HG03354 (cell line): ENCODE data around the gene TLCD4.
A peak's percentile ranks its signal among the peaks of the same experiment; 100 is the strongest.

ENCODE experiments used
- ATAC-seq: cut with Tn5 transposase; IDR thresholded peaks from one replicate; pipeline ENCODE4 v1.9.1; 2021; ENCODE audit warnings: mild to moderate bottlenecking; ENCODE audit not compliant: unreplicated experiment, poor library complexity, severe bottlenecking

TLCD4 gene

GRCh38 chr1:95093296-95093695 is 23.9 kb upstream of the TLCD4 start:
- no peak for ATAC-seq

GRCh38 chr1:95094923-95095322 is 22.2 kb upstream of the TLCD4 start:
- ATAC-seq: no peak

DNA sequence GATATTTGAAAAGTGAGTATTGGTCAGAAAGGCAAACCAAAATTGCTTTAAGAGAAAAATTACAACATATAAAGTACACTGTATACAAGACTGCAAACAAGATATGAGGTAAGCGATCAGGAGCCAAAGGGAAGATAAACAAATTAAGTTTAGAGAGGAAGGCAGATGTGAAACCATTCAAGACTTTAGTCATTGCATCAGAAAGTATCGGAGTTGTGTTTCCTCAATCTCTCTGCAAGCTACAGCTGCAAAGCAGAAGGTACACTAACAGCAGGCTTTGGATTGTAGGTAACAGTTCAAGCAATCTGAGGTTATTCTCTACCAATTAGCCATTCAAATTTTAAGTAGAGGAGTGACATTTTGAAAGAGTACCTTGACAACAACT is 21.3 kb upstream of the TLCD4 start:
- peak; percentile 88 for ATAC-seq

GRCh38 chr1:95096218-95096841 is 20.8 kb upstream of the TLCD4 start:
- ATAC-seq: peak; percentile 21

DNA sequence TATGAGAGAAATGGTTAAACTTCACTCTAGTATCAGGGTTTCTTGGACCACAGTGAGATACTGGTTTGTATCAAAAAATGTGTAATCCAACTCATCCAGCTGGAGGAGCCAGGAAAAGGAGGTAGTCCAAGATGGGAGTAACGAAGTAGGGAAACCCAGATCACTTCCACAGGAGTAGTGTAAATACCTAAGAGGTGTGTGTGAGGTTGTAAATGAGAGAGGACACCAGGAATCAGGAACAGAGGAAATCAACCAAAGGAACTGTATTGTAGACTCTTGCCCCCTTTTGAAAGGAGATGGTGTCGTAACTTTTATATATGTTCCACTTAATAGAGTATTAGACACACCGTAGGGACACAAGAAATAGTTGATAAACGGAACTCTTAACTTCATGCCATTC is 19.7 kb upstream of the TLCD4 start:
- ATAC-seq: no peak

DNA sequence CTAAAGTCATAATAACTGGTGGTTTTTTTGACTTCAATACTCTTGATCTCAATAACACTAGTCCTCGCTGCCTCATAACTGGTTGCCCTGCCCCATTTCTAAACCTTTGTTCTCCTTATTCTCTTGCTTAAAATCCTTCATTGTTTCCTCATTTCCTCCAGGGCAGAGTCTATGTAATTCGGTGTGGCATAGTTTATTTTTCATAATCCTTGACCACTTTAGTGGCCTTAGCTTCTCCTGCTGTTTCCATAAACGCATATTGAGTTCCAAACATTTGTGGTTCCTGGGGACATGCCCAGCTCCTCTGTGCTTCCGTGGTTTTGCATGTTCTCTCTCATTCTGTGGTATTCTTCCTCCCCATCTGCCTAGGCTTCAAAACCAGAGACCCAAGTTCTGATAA is 19.0 kb upstream of the TLCD4 start:
- no peak for ATAC-seq

DNA sequence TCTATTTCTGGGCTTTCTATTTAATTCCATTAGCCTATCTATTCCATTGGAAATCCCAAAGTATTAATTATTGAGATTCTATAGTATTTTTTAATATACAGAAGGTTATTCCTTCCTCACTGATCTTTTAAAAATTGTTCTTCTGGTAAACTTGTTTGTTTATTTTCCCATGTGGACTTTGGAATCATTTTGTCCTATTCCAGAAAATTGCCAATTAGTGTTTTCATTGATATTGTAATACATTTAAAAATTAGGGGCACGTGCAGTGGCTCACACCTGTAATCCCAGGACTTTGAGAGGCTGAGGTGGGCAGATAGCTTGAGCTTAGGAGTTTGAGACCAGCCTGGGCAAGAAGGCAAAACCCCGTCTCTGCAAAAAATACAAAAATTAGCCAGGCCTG is 8.4 kb upstream of the TLCD4 start:
- no peak for ATAC-seq

DNA sequence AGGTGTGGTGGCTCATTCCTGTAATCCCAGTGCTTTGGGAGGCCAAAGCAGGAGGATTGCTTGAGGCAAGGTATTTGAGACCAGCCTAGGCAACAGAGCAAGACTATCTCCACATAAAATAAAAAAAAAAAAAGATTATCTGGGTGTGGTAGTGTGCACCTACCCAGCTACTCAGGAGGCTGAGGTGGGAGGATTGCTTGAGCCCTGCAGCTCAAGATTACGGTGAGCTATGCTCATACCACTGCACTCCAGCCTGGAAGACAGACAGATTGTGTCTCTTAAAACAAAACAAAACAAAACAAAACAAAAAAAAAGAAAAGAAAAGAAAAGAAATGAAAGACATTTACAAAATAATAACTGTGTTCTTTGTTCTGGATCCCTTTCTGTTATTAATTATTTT is 6.1 kb upstream of the TLCD4 start:
- no peak for ATAC-seq

- no peak for ATAC-seq
Observed at GRCh38 chr1:95113684-95114083, 3.5 kb upstream of the TLCD4 start.

DNA sequence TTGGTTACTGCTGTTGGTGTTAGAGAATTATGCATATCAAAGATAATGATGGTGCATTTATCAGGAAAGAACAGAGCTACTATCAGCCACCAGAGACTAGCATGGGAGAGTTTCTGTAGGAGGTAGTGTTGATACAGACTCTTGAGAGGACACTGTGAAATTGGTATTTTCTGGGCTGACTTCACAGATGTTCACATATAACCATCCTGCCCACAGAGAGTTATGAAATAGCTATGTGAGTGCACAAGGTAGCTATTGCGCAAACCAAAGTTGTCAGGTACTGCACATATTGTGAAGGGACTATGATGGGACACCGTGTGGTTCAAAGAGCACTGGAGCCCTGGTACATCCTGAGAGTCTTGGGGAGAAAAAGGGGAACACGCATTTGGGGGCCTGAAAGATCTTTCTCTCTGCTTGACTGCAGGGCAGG is 1.4 kb upstream of the TLCD4 start:
- ATAC-seq: no peak

GRCh38 chr1:95116580-95117206 is 462 bp upstream of the TLCD4 start:
- ATAC-seq: peak; percentile 75

DNA sequence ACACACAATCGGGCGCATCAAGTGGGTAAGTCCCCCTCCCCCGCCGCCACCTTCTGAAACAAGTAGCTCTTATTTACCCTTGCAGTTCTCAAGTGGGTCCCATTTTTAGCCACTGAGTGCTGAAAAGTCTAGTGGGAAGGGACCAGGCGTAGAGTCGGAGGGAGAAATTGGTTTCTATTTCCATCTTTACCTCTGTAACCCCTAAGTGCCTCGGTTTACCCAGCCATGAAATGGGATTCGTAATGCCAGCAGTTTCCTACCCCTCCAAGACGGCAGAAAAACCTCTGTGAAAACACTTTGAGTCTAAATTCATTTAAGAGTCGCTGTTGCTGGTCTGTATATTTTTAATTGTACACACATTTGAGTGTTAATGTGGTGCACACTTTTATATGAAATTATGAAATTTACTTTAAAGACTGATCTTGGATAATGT is 928 bp downstream of the TLCD4 start:
- ATAC-seq: no peak

GRCh38 chr1:95118710-95119109 is 1.6 kb downstream of the TLCD4 start:
- ATAC-seq: no peak

DNA sequence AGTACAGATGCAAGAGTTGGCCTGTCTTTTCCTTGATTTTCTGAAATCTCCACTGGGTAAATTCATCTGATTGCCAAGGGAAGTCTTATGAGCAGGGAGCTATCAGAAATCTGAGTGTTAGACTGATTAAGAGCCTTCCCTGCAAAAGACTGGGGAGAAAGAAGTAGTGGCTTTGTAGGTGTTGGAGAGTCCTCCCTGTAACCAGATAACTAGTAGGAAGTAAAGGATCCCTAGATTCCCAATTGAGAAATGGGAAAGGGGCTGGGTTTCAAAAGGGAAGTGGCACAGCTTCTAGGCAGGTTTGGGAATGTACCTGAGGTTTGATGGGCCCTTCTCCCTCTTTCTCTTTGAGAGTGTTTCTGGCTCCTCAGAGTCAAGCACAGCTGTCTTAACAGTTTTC is 2.1 kb downstream of the TLCD4 start:
- ATAC-seq: no peak

DNA sequence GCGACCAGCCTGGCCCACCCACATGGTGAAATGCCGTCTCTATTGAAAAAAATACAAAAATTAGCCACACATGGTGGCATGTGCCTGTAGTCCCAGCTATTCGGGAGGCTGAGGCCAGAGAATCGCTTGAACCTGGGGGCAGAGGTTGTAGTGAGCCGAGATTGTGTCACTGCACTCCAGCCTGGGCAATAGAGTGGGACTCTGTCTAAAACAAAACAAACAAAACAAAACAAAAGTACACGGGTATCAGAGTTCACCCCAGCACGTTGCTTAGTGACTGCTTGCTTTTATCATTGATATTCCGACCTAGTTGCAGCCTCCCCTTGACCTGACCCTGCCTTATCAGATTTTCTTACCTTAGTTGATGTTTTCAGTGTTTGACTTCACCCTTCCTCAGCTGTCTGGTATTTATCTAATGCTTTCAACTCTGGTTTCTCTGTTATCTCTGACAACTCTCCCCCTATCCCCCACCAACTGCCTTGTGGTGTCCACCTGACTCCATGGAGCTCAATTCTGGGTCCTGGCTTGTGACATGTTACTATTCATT is 5.1 kb downstream of the TLCD4 start:
- ATAC-seq: no peak

DNA sequence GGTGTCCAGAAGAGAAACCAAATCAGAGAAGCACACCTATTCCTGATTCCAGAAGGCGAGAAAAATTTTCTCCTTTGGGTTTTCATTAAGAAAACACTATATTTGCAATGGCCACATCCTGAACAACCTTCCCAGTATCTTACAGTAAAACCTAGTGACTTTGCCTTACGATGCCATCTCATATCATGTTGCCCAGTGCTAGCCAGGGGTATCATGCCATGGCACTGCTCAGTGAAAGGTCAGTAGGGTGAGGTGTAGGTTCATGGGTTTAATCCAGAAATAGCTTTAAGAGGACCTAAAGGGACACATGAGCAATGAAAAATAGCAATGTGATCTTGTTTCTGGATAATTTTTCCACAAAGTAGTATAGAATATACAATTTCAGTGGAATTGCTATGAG is 7.2 kb downstream of the TLCD4 start:
- no peak for ATAC-seq

DNA sequence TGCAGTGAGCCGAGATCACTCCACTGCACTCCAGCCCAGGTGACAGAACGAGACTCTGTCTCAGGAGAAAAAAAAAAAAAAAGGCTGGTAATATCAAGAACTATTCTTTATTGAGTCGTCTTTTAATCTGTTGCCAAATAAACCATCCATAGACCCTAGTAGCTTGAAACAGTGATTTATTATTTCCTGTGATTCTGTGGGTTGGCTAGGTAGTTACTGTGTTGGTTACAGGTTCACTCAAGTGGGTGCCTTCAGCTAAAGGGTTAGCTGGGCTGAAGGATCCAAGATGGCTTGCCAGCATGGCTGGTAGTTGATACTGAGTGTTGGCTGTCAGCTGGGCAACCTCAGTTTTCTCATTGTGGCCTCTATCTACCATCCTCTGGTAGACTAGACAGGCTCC is 9.2 kb downstream of the TLCD4 start:
- no peak for ATAC-seq

DNA sequence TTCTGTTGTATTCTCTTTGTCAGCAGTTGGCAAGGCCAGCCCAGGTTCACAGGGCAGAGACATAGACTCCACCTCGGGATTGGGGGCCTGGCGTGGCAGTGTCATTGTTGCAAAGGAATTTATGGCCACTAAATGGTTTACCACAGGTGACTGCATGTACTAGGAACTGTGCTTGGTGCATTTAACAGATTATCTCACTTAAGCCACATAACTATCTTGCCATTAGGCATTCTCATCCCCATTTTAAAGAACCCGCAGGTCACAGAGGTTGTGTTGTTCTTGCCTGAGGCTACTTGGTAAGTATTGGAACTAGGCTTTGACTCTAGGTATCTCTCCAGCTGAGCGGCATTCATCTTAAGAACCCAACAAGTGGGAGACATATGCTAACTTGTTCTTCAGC is 9.7 kb downstream of the TLCD4 start:
- no peak for ATAC-seq

DNA sequence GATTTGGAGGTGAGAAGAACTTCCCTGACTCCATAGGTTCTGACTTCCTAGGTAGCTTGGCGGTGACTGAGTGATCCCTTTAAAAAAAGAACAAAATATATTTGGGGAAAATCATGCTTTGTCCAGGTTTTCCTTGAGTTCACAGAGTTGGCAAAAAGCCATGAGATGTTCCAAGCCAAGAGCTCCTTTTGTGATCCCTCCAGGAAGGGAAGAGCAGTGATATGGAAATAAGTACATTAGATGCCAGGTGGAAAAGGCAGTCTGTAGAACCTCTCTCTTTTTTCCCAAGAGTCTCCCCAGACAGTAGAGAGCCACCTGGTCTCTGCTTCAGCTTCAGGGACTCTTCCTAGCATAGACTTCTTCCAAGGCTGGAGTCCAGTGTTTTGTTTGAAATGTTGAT is 10.2 kb downstream of the TLCD4 start:
- no peak for ATAC-seq

- no peak for ATAC-seq
Observed at GRCh38 chr1:95132762-95133161, 15.6 kb downstream of the TLCD4 start.

- ATAC-seq: no peak
Observed at GRCh38 chr1:95133687-95134086, 16.5 kb downstream of the TLCD4 start.

GRCh38 chr1:95138223-95138622 is 21.1 kb downstream of the TLCD4 start:
- ATAC-seq: no peak
